Hippocampal formation (tissue), 2 donors: ENCODE results near the gene ATXN1.
"Not testable (repeated sequence)": the region's sequence is repeated elsewhere in the genome, so short reads cannot be mapped to it uniquely, and the experiment has no call there.

ENCODE experiments used
- DNase-seq, 2 donors: peaks; one replicate each; lab custom pipeline; 2025; lab: John Stamatoyannopoulos, UW

Gene ATXN1

DNA sequence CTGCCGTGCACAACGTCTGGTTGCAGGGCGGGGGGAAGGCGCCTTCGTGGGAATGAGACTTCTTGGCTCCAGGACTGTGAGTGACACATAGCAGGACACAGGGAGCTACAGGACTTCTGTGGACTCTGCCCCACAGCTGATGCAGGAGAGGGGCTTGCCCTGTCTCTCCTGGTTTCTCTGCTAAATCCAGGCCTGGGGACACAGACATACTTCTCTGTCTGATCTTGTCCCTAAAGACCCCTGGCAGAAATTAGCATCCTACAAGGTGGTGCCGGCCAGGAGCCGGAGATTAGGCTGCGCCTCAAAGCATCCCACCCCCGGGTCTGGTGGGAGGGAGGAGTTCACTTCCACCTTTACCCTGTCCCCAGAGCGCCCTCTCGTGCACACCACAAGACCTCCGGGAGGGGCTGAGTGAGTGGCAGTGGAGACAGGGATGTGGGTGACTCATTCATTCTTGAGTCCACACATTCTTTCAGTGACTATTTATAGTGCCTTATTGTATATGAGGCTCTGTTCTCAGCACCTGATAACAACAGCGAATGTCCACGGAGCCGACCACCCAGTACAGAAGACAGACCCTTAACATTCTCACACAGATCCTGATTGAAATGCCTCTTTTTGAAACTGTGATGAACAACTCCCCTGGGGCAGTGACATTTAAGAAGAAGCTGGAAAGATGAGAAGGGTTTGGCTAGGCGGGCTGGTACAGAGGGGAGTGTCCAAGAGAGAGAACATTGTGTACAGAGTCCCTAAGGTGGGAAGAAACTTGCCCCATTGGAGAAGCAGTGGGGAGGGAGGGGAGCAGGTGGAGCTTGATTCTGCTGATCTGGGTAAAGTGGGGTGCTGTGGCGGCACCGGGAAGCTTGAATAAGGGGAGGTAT is 483.9 kb downstream of the ATXN1 start:
- DNase-seq, result peak in 1 of 2 donors; percentile 11

DNA sequence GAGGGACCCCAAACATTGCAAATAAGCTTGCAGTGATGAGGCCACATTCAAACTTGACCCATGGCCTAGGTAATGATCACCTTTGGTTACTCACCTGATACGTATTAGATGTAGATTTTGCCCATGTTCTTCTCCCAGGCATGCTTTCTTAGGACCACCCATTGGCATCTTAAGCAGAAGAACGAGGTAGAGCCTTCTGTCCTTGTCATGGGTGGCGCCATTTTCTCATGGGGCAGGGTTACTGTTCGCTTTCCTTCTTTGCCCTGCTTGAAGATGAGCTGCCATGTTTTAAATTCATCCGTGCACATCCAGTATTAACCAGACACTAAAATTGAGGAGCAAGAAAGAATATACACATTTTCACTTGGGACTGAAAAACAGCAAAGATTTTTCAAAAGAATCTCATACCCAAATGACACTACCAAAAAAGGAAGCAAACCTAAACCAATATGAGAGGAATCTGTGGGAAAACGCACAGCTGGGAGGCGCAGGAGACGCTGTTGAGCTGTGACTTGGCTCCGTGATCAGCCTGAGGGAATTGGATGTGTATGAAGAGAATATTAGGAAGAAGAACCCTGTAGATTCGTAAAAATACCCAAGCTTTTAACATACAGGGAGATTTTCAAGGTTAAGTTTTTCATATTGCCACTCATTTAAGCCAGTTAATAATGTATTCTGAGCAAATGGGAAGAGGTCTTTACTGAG is 486.2 kb downstream of the ATXN1 start:
- no peak for DNase-seq

DNA sequence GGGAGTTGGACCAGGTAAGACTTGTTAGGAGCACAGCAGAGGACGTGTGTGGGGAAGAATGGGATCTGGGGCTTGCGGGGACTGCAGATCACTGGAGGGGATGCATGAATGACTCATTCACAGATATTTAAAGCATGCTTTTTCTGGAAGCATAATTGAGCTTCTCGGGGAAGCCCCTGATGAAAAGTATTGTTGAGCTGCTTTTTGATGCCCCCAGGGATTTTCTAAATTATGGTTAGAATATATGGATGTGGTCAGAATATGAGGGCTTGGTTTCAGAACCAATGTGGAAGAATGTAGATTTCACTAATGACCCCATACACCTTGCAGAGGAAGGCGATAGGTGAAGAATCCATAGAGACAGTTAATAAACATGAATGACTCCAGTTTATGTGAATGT is 486.8 kb downstream of the ATXN1 start:
- no peak for DNase-seq

DNA sequence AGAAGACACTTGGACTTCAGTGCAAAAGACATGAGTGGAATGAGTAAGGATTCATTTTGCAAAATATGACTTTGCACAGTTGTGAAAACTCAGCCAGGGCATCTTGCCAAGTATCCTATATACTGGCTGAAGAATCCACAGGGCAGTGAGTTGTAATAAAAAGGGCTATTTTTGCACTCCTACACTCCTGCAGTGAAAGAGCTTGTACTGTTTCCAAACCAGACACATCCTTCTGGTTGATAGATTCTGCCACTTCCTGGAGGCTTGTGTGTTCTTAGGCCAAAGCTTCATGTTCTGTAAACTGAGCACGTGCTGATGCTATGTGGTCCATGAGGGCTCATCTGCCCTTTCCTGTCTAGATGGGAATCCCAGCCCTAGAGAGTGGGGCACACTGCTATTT is 488.0 kb downstream of the ATXN1 start:
- no peak for DNase-seq

DNA sequence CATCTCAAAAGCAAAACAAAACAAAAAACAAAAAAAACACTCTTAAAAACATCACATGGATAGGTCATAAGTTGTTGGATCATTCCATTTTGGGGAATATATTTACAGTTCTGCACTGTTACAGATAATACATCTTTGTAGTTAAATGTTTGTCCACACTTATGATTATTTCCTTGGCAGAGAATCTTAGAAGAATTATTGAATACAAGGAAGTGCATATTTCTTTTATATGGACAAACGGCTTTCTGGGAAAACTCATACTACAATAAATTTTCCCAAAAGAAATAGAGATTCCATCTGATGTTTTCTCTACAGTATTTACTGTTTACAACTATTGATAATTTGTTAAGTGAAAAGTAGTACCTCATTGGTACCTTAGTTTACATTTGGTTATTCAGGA is 489.1 kb downstream of the ATXN1 start:
- no peak for DNase-seq

DNA sequence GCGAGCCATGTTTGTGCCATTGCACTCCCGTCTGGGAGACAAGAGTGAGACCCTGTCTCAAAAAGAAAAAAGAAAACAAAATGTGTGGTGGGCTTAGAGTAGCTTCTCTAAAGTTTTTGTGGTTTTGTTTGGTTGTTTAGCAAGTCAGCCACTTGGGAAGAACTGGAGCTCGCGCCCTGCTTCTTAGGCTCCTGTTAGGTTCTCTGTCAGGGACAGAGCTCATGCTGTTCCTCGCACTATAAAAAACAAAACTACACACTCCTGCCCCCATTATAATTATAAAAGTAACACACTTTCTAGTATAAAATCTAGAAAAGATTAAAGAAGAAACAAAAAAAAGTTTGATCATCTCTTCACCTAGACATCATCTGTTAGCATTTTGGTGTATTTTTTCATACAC is 489.8 kb downstream of the ATXN1 start:
- no peak for DNase-seq

DNA sequence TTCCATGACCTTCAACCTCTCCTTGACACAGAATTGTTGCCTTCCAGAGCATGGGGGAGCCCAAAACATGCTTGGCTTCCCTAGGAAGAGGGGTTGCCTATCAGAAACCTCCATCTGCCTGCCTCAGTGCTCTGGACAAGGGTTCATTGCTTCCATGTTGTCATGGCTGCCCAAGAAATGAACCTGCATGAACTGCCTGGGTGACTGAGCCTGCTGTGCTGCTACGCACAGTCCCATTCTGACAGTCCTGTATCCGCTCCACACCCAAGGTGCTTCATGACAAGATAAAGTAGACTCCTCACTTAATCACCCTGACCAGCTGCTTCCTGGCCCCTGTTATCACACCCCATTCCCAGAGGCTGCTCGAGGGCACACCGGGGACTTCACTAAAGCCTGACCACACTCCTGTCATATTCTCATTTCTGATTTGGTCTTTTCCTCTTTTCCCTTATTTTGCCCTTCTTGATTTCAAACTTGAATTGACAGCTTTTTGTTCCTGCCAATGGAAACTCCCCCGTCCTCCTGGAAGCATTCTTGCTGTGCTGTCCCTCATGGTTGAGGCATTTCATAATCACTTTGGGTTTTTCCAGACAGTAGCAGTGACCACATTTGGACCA is 491.0 kb downstream of the ATXN1 start:
- no peak for DNase-seq

DNA sequence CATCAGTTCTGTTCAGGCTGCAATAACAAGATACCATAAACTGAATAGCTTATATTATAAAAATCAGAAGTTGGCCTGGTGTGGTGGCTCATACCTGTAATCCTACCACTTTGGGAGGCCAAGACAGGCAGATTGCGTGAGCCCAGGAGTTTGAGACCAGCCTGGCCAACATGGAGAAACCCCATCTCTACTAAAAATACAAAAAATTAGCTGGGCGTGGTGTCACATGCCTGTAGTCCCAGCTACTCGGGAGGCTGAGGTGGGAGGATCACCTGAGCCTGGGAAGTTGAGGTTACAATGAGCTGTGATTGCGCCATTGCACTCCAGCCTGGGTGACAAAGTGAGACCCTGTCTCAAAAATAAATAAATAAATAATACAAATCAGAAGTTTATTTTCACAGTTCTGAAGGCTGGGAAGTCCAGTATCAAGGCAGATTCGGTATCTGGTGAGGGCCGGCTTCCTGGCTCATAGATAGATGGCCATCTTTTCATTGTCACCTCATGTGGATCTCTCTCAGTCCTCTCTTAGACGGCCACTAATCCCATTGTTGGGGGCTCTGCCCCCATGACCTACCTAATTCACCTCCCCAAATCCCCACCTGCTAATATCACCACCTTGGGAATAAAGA is 491.7 kb downstream of the ATXN1 start:
- not testable (repeated sequence) for DNase-seq

DNA sequence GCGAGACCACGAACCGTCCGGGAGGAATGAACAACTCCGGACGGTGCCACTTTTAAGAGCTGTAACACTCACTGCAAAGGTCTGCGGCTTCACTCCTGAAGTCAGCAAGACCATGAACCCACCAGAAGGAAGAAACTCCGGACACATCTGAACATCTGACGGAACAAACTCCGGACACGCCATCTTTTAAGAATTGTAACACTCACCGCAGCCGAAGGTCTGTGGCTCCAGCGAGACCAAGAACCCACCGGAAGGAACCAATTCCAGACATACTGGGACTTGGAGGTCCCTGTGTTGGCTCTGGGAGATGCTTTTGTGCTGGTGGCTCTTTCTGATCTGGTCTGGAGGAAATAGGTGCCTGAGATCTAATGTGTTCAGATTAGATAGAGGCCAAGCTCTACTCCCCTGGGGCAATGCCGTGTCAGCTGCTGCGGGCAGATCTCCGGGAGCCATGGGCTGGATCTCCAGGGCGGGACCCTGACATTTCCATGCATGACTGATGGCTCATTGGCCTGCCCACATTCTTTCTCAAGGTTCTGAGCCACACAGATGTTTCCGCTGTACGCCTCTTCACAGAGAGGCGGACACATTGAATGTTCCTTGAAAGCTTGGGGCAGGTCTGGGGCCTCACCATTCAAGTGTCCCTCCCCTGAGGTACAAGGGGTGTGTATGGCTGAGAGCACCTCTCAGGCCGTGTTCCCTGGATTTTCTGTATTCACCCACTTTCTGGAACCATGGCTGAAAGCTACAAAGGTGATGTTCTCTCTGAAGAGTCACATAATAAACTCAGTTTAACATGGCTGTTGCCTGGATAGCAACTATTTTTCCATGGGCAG is 493.6 kb downstream of the ATXN1 start:
- DNase-seq, result no peak

DNA sequence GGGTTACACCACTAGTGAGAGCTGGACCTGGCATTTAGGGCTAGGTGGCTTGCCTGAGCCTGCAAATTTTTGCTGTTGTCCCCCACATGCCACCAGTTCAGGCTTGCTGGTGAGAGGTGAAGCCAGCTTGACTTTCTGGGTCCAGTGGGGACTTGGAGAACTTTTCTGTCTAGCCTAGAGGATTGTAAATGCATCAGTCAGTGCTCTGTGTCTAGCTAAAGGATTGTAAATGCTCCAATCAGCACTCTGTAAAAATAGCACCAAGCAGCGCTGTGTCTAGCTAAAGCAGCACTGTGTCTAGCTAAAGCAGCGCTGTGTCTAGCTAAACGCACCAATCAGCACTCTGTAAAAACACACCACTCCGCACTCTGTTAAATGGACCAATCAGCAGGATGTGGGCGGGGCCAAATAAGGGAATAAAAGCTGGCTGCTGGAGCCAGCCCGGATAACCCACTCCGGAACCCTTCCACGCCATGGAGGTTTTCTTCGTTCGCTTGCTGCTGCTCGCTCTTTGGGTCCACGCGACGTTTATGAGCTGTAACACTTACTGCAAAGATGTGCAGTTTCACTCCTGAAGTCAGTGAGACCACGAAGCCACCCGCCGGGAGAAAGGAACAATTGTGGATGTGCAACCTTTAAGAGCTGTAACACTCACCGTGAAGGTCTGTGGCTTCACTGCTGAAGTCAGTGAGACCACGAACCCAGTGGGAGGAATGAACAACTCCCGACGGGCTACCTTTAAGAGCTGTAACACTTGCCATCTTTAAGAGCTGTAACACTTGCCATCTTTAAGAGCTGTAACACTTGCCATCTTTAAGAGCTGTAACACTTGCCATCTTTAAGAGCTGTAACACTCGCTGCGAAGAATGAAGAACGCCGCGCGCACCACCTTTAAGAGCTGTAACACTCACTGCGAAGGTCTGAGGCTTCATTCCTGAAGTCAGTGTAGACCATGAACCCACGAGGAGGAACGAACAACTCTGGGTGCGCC is 495.6 kb downstream of the ATXN1 start:
- DNase-seq, result no peak

DNA sequence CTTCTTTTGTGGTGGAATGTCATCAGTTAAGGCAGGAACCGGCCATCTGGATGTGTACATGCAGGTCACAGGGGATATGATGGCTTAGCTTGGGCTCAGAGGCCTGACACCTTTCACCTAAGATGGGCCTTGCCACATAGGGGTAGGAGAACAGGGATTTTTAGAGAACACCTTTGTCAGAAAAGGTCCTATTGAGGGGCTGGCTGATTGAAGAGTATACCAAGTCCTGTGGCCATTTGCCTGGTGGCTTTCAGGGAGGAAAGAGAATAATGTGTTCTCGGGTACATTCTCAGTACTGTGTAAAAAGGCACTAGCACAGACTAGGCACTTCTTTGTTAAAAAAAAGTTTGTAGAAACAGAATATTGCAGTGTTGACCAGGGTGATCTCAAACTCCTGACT is 496.5 kb downstream of the ATXN1 start:
- DNase-seq, result no peak

DNA sequence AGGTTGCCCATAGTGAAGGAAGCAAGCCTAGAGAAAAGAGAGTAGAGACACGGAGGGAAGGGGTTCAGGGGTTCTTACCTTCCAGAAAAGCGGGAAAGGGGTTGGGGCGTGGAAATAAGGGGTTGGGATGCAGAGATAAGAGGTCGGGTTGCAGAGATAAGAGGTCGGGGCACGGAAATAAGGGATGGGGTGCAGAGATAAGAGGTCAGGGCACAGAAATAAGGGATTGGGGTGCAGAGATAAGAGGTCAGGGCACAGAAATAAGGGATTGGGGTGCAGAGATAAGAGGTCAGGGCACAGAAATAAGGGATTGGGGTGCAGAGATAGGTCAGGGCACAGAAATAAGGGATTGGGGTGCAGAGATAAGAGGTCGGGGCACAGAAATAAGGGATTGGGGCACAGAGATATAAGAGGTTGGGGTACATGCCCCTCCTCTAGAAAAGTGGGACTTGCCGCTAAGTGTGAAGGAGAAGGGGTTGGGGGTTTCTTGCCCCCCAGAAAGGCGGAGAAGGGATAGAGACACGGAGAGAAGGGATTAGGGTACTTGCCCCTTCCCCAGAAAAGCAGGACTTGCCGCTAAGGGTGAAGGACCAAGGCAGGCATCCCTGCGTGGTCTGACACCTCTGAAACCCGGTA is 497.7 kb downstream of the ATXN1 start:
- not testable (repeated sequence) for DNase-seq

DNA sequence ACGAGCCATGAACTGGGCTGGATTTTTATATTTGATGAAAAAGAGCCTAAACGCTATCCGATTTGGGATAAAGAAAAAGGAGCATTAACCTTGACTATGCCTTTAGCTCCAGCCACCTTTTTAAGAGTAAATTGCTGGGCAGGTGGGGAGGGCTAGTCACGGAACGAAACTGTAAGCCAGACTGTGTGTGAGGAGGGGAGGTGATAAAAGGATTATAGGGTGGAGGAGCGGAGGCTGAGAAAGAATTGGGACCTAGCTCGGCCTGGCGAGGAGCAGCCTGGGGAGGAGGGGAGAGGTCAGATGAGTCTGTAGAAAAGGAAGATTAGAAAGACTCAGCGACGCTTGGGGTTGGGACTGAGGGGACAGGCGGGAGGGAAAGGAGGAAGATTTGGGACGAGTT is 498.5 kb downstream of the ATXN1 start:
- DNase-seq, result not testable (repeated sequence)

DNA sequence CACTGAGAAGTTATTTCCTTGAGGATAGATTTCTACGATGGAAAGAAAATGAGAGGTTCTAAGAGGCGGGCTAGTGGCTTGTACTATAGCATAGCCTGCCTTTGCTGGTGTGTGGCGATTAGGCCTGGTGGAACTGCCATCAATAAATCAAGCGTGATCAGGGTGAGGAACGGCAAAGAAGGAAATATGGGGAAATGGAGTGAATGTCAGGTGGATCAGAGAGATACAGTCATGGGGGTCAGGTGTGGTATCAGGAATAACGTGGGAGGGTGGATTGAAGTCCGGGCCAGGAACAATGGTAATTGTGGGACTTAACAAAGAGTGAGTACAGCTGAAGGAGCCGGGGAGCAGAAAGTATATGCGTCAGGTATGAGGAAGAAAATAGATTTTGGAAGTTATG is 500.7 kb downstream of the ATXN1 start:
- not testable (repeated sequence) for DNase-seq

DNA sequence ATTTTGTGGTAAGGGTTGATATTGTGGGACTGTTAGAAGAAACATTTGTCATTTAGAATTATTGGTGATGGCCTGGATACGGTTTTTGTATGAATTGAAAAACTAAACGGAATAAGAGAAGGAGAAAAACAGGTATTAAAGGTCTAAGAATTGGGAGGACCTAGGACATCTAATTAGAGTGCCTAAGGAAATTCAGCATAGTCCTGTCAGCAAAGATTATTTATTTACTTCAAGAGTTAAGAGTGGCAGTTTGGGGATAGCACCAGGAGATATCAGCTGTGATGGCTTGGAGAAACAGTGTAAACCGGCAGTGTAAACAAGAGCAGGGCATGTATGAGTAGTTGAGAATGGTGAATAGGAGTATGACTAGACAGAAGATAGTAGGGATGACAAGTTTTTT is 501.7 kb downstream of the ATXN1 start:
- not testable (repeated sequence) for DNase-seq

DNA sequence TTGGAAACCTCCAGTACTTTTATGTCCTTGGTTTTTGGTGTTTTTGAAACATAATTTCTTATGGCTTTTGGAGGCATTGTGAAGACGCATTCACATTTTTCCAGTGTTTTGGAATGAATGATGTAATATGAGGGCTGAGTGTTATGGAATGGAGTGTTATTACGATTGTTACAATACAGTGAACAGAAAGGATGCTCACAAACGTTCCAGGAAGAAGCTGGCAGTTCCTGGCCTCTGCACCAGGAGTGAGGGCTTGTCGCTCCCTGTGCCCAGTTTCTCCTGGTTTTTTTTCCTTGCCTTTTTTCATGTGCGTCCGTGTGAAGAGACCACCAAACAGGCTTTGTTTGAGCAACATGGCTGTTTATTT is 502.6 kb downstream of the ATXN1 start:
- no peak for DNase-seq

DNA sequence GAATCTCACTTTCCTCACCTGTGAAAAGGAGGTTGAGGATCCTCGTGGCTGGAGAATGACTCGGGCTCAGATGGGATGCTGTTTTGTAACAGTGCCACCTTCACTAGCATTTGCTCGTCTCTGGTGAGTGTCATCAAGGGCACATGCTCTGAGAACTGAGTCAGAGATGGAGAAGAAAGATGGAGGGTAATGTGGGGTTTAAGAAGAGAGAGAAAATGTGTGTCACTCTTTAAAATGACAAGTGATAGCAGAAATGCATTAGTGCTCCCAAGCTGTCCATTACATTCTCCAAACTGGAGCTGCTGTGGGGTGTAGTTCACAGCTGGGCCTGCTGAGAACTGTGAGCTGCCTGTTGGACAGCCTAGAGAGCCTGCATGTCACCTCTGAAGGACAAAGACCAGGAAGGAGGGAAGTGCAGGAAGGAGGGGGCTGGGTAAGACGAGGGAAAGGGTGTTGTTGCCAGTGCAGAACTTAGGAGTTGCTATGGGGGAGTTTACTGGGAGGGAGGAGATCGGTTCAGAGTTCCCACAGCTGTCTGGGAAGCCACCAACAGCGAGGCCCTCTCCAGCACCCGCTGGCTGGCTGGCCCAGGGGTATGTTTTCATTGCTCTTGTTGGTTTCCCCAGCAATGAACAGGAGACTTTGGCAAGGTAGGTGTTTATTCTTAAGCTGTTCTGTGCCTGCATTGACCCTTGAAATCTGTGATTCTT is 503.1 kb downstream of the ATXN1 start:
- DNase-seq, result peak; percentile 21 to 39

DNA sequence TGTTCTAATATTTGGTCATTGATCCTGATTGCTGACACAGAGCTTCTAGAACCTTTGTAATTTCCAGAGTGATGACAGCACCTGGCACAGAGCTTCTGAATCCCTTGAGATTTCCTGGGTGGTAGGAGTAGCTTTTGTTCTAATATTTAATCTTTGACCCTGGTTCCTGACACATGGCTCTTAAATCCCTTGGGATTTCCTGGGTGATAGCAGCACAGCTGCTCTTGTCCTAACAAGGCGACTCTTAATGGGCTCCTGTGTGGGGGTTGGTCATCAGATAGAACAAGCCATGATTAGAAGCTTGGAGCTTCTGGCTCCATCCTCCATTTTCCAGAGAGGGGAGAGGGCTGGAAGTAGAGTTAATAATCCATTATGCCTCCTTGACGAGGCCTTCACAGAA is 504.5 kb downstream of the ATXN1 start:
- no peak for DNase-seq

DNA sequence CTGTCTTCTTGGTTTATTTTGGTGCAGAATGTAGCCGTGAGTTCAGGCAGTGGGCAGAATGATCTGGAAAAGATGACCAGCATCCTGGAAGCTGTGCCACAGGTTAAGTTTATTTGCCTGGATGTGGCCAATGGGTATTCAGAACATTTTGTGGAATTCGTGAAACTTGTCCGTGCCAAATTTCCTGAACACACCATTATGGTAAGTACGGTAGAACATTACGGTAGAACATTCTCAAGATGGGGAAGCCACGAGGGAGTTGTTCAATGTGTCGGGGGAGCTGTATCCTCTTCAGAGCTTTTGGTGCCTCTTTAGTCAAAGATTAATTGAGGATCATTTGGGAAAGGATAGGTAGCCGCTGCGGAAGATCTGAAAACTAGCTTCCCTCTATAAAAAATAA is 506.7 kb downstream of the ATXN1 start:
- DNase-seq, result no peak
